ENCODE data around the gene CENPF. TPM values are rescaled to one million over a fixed set of nuclear protein-coding genes. Genes with fewer than 3 reads are reported as not detected.
"Not testable (repeated sequence)": the region's sequence is repeated elsewhere in the genome, so short reads cannot be mapped to it uniquely, and the experiment has no call there.

Gene CENPF
- total and polyA plus RNA-seq, 4 donors, result 1.2 to 9.7 (median 1.9) TPM

DNA sequence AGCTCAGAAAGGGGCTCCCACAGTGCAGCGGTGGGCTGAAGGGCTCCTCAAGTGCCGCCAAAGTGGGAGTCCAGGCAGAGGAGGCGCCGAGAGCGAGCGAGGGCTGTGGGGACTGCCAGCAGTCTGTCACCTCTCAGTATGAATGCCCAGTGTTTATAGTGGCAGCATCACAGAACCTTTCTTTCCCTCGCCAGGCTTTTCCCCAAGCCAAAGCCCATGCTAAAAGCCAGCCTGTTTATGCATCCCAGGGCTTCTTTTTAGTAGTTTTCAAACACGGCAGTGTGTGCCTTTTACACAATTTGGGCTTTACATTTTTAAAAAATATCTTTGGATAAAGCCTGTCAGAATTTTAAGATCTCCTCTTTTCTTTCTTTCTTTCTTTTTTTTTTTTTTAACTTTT, 70.6 kb downstream of the CENPF start:
- TF ChIP-seq CTCF (IDR thresholded peaks at IDR 0.05; ENCODE audit: control extremely low read depth, extremely low read depth), result no peak

DNA sequence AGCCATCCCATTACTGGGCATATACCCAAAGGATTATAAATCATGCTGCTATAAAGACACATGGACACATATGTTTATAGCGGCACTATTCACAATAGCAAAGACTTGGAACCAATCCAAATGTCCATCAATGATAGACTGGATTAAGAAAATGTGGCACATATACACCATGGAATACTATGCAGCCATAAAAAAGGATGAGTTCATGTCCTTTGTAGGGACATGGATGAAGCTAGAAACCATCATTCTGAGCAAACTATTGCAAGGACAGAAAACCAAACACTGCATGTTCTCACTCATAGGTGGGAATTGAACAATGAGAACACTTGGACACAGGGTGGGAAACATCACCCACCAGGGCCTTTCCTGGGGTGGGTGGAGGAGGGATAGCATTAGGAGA, 72.5 kb downstream of the CENPF start:
- DNase-seq; H3K9me3 ChIP-seq (ENCODE audit: control insufficient read depth in 4 of 4, insufficient read depth in 3 of 4, low read length in 3 of 4); H3K27me3 ChIP-seq (ENCODE audit: control insufficient read depth in 3 of 3, insufficient read depth in 3 of 3, low read length in 2 of 3); H3K4me3 ChIP-seq; H3K9ac ChIP-seq (ENCODE audit: insufficient read depth in 1 of 2, low read length in 2 of 2); H3K36me3 ChIP-seq (ENCODE audit: control insufficient read depth in 4 of 4, insufficient read depth in 4 of 4, low read length in 4 of 4); ATAC-seq (ENCODE audit: insufficient read depth, low FRiP score); H3K4me1 ChIP-seq (ENCODE audit: control insufficient read depth in 5 of 5, insufficient read depth in 5 of 5, low read length in 5 of 5); H3K27ac ChIP-seq (ENCODE audit: low read depth in 1 of 2, low read length in 1 of 2): not testable (repeated sequence)
- 75 to 92% methylated on average over 1 of the region's 1 CpG for WGBS, 2 donors

More for the DNA sequence above, 70.6 kb downstream of the CENPF start:
- Histone ChIP-seq H3K27ac (ENCODE audit: low read depth in 1 of 2, low read length in 1 of 2) (no peak overlapping the region), H3K9me3 (ENCODE audit: control insufficient read depth in 4 of 4, insufficient read depth in 3 of 4, low read length in 3 of 4) (no peaks in the 10 kb centered on the region), H3K36me3 (ENCODE audit: control insufficient read depth in 4 of 4, insufficient read depth in 4 of 4, low read length in 4 of 4) (no peaks in the 10 kb centered on the region), H3K9ac (ENCODE audit: insufficient read depth in 1 of 2, low read length in 2 of 2) (no peak overlapping the region), H3K27me3 (ENCODE audit: control insufficient read depth in 3 of 3, insufficient read depth in 3 of 3, low read length in 2 of 3) (no peaks in the 10 kb centered on the region), H3K4me3 (no peak overlapping the region), H3K4me1 (ENCODE audit: control insufficient read depth in 5 of 5, insufficient read depth in 5 of 5, low read length in 5 of 5) (peaks cover 0 to 11% (median 0%) of the 10 kb centered on the region in 5 donors)
- ATAC-seq (ENCODE audit: insufficient read depth, low FRiP score), result no peak
- DNase-seq, result no peak
- WGBS, 2 donors, result 97 to 98% methylated on average over 6 to 8 of the region's 8 CpGs

DNA sequence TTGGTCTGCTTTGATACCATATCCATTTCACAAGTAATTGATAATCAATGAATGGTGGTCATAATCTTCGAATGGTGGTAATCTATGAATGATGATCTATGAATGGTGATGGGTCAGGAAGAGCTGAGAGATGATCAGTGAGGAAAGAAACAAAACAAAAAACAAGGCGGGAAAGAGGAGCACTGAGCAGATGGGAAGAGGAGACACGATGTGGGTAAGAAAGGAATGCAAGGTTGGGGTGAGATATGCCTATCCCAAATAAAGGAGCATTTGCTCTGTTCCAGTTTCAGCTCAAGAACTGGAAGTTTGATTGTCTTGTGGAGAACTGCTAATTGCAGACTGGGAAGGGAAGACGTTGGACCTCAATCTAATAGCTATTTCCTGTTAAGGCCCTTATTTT, 73.8 kb downstream of the CENPF start:
- Histone ChIP-seq H3K36me3 (ENCODE audit: control insufficient read depth in 4 of 4, insufficient read depth in 4 of 4, low read length in 4 of 4) (no peaks in the 10 kb centered on the region), H3K9me3 (ENCODE audit: control insufficient read depth in 4 of 4, insufficient read depth in 3 of 4, low read length in 3 of 4) (no peaks in the 10 kb centered on the region), H3K9ac (ENCODE audit: insufficient read depth in 1 of 2, low read length in 2 of 2) (no peak overlapping the region), H3K4me3 (no peak overlapping the region), H3K27ac (ENCODE audit: low read depth in 1 of 2, low read length in 1 of 2) (no peak overlapping the region), H3K27me3 (ENCODE audit: control insufficient read depth in 3 of 3, insufficient read depth in 3 of 3, low read length in 2 of 3) (no peaks in the 10 kb centered on the region), H3K4me1 (ENCODE audit: control insufficient read depth in 5 of 5, insufficient read depth in 5 of 5, low read length in 5 of 5) (no peaks in the 10 kb centered on the region)
- ATAC-seq (ENCODE audit: insufficient read depth, low FRiP score), result no peak
- no peak for TF ChIP-seq CTCF (IDR thresholded peaks at IDR 0.05; ENCODE audit: control extremely low read depth, extremely low read depth)
- no peak for DNase-seq
- 72 to 74% methylated on average over 4 of the region's 4 CpGs for WGBS, 2 donors

- ATAC-seq (ENCODE audit: insufficient read depth, low FRiP score) (no peak), DNase-seq (no peak)
- Histone ChIP-seq H3K27me3 (ENCODE audit: control insufficient read depth in 3 of 3, insufficient read depth in 3 of 3, low read length in 2 of 3) (no peaks in the 10 kb centered on the region), H3K4me3 (no peak overlapping the region), H3K9ac (ENCODE audit: insufficient read depth in 1 of 2, low read length in 2 of 2) (no peak overlapping the region), H3K36me3 (ENCODE audit: control insufficient read depth in 4 of 4, insufficient read depth in 4 of 4, low read length in 4 of 4) (no peaks in the 10 kb centered on the region), H3K4me1 (ENCODE audit: control insufficient read depth in 5 of 5, insufficient read depth in 5 of 5, low read length in 5 of 5) (no peaks in the 10 kb centered on the region), H3K27ac (ENCODE audit: low read depth in 1 of 2, low read length in 1 of 2) (no peak overlapping the region), H3K9me3 (ENCODE audit: control insufficient read depth in 4 of 4, insufficient read depth in 3 of 4, low read length in 3 of 4) (no peaks in the 10 kb centered on the region)
- TF ChIP-seq CTCF (IDR thresholded peaks at IDR 0.05; ENCODE audit: control extremely low read depth, extremely low read depth), result no peak
- WGBS, 2 donors, result 91 to 92% methylated on average over 2 of the region's 2 CpGs
These were observed 75.0 kb downstream of the CENPF start for GRCh38 chr1:214677945-214678344.
